Caco-2 (cell line): ENCODE results near the gene SLC31A2. TPM values are rescaled to one million over a fixed set of nuclear protein-coding genes. Genes with fewer than 3 reads are reported as not detected.
"Not testable (repeated sequence)": the region's sequence is repeated elsewhere in the genome, so short reads cannot be mapped to it uniquely, and the experiment has no call there.

ENCODE experiments used
- Bru-seq: library from RNA; stranded (reverse); fragments of 400-500 nt; gene quantifications from one replicate; lab custom pipeline; 2021; lab: Mats Ljungman, UMichigan
- BruChase-seq, 2 experiments: library from RNA; stranded (reverse); fragments of 400-500 nt; gene quantifications; one replicate each; lab custom pipeline; 2021; lab: Mats Ljungman, UMichigan
- BruUV-seq: library from RNA; stranded (reverse); fragments of 400-500 nt; replicated peaks from 2 replicates; lab custom pipeline; 2021; lab: Mats Ljungman, UMichigan
- CTCF ChIA-PET: fragments of 300-600 bp; sonication (Branson Sonifier 250); formaldehyde crosslinking; loops from one replicate; lab custom pipeline; 2022; ENCODE audit warnings: antibody characterized with exemption; lab: Charles Lee
- POLR2A ChIA-PET: fragments of 300-600 bp; sonication (Branson Sonifier 250); formaldehyde crosslinking; loops from one replicate; lab custom pipeline; 2022; ENCODE audit warnings: antibody characterized with exemption; lab: Charles Lee
- DNase-seq, 2 experiments: peaks; one replicate each; pipeline versions ENCODE4 v3.0.0 to v3.0.0-alpha.2; 2020 to 2022
- H3K27me3 ChIP-seq: replicated peaks from 2 replicates; pipeline ENCODE4 v1.6.0; 2011; ENCODE audit warnings: low read length; ENCODE audit not compliant: control insufficient read depth, insufficient read depth
- H3K36me3 ChIP-seq: 2 replicates; pipeline ENCODE4 v1.5.1; 2011; ENCODE audit warnings: low read length; ENCODE audit not compliant: control insufficient read depth, insufficient read depth
- H3K4me1 ChIP-seq: fragments of 250-450 bp; sonication (Bioruptor Pico); 2 replicates; pipeline ENCODE4 v1.5.1; 2020; ENCODE audit warnings: mild to moderate bottlenecking
- H3K4me3 ChIP-seq: 2 replicates; pipeline ENCODE4 v1.5.1; 2011; ENCODE audit warnings: low read depth, mild to moderate bottlenecking, control low read depth, low read length
- H3K9me3 ChIP-seq: fragments of 250-450 bp; sonication (Bioruptor Pico); 2 replicates; pipeline ENCODE4 v1.5.1; 2020; ENCODE audit warnings: mild to moderate bottlenecking, moderate library complexity
- H3K27ac Mint-ChIP-seq: one replicate; pipeline ENCODE4 v1.8.0; 2022; ENCODE audit warnings: mixed read lengths; ENCODE audit not compliant: unreplicated experiment
- H3K27me3 Mint-ChIP-seq: one replicate; pipeline ENCODE4 v1.8.0; 2022; ENCODE audit warnings: mixed read lengths; ENCODE audit not compliant: insufficient read depth, unreplicated experiment
- H3K36me3 Mint-ChIP-seq: one replicate; pipeline ENCODE4 v1.8.0; 2022; ENCODE audit warnings: mild to moderate bottlenecking, mixed read lengths; ENCODE audit not compliant: insufficient read depth, unreplicated experiment
- H3K4me1 Mint-ChIP-seq: one replicate; pipeline ENCODE4 v1.8.0; 2022; ENCODE audit warnings: low read depth, mixed read lengths; ENCODE audit not compliant: unreplicated experiment
- H3K4me3 Mint-ChIP-seq: one replicate; pipeline ENCODE4 v1.8.0; 2022; ENCODE audit warnings: mild to moderate bottlenecking, moderate library complexity, mixed read lengths; ENCODE audit not compliant: unreplicated experiment
- H3K9me3 Mint-ChIP-seq: one replicate; pipeline ENCODE4 v1.8.0; 2022; ENCODE audit warnings: mixed read lengths; ENCODE audit not compliant: unreplicated experiment
- intact Hi-C: fragments of 100-400 bp; cut with micrococcal nuclease; formaldehyde crosslinking; loops from one replicate; pipeline ENCODE4 v1.10.0; 2022; ENCODE audit not compliant: unreplicated experiment
- long read RNA-seq: library from polyadenylated mRNA; stranded (forward); transcript quantifications from one replicate; pipeline ENCODE4 v2.0.0, GENCODE V29; 2022
- total RNA-seq: library from RNA; stranded (reverse); gene quantifications from 2 replicates; pipeline ENCODE4 v1.2.3, GENCODE V29; 2022
- TF ChIP-seq, protein P1 (sequence below), 2 experiments: fragments of 200-600 bp in 1 of 2; IDR thresholded peaks; 1 replicate in 1 of 2; 2 replicates in 1 of 2; pipeline versions ENCODE4 v1.5.1 to v1.8.0; 2011 to 2022; ENCODE audit warnings: antibody characterized with exemption in 1 of 2, control low read depth in 1 of 2, inconsistent platforms in 1 of 2, low read depth in 1 of 2, low read length in 1 of 2, mild to moderate bottlenecking in 1 of 2, moderate library complexity in 1 of 2; ENCODE audit not compliant: insufficient read depth in 1 of 2, severe bottlenecking in 1 of 2, unreplicated experiment in 1 of 2

Gene SLC31A2, protein sequence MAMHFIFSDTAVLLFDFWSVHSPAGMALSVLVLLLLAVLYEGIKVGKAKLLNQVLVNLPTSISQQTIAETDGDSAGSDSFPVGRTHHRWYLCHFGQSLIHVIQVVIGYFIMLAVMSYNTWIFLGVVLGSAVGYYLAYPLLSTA
- total RNA-seq (4.7 and 5.1 TPM in 2 replicates), Bru-seq, nascent RNA (percentile 48 among the genes with signal in this experiment), BruChase-seq, experiment 1, labeled RNA remaining after a 2-hour chase (percentile 52 among the genes with signal in this experiment), BruChase-seq, experiment 2, labeled RNA remaining after a 6-hour chase (percentile 48 among the genes with signal in this experiment)
- long read RNA-seq, transcript SLC31A2-201 (4 exons, 1,785 nt), result major isoform, 18 of 21 reads
- long read RNA-seq, partial matches to known transcripts, result 2 of 21 reads
- long read RNA-seq, other reads (novel, unspliced or antisense), result 1 of 21 reads

DNA sequence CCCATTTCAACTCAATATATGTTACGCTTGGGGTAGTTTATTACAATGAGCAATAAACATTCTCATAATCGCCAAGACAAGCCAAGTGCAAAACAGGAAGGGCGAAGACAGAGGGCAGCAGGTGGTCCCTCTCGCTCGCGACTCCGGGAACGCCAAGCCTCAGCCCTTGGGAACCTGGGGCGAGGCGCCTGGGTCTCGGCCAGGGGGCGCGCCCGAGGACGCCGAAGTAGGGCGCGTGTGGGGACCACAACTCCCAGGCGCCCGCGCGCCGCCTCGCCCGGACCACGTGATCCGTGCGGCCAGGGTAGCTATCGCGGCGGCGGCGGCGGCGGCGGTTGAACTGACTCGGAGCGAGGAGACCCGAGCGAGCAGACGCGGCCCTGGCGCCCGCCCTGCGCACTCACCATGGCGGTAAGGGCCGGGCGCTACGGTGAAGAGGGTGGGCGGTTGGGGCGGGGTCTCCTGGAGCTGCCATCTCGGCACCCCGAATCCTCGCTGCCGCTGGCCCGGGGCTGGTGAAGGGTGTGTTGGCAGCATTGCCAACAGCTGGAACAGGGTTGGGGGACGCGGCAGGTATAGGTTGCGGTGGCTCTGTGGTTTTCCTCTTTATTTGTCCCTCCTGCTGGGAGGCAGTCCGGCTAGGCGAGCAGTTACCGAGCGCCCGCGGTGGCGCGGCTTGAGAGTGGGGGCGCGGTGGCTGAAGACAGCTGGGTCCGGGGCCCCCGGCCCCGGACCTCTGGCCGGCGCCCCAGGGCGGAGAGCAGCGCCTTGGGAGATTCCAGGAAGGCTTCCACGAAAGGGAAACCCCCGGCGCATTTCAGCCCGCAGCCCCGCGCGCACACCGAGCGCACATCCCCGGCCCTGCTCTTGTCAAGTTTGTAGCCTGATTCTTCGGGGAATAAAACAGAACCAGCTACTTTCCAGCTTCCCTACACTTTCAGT, at the start of gene SLC31A2:
Gene SLC31A2, plus strand, starts transcription at position 338 of the 942 bp plus-strand sequence. Its CDS starts 68 bp downstream, at position 406.
- peaks cover 11% of the 10 kb centered on the region for H3K4me1 ChIP-seq

DNA sequence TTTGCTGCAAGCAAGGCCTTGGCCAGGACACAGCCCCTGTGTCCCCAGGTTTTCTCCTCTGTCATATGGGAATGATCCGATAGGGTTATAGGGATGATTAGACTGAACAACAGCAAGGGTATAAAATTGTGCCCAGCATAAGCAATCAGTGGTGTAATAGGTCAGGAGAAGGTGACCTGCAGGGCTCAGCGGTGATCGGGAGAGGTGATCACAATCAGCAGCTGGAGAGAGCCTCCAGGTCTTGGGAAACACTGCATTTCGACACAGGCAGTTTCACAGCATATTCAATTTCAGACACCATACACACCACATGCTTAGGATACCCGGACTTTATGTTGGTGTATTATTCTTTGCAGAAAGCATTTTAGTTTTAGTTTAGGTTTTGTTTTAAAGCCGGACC, 45.5 kb upstream of the SLC31A2 start:
- H3K4me1 ChIP-seq, H3K27me3 ChIP-seq, H3K9me3 ChIP-seq, POLR2A ChIA-PET, DNase-seq, intact Hi-C loops, H3K9me3 Mint-ChIP-seq, BruUV-seq, H3K4me3 Mint-ChIP-seq, H3K4me1 Mint-ChIP-seq, CTCF ChIA-PET, H3K36me3 Mint-ChIP-seq, H3K27me3 Mint-ChIP-seq, H3K36me3 ChIP-seq, H3K4me3 ChIP-seq, H3K27ac Mint-ChIP-seq: not testable (repeated sequence)

More for the DNA sequence above, at the start of gene SLC31A2:
- no peaks in the 10 kb centered on the region for H3K27me3 ChIP-seq
- DNase-seq, result peak; percentile 91 to 94
- no peaks in the 10 kb centered on the region for H3K36me3 ChIP-seq
- intact Hi-C loops, result loop anchor here (5.0 kb wide), 1 partner anchor 126 kb away; the partner anchor contains the start of genes CDC26 and PRPF4
- H3K9me3 ChIP-seq, result no peaks in the 10 kb centered on the region
- peak within 1 kb of the TSS; percentile 84 for H3K4me3 ChIP-seq
- POLR2A ChIA-PET, result interaction anchor here (1.1 to 1.9 kb wide), 2 partner anchors 71 to 124 kb away, joined by 7 to 9 read pairs; partner anchors contain the start of genes CDC26, FKBP15, PRPF4 and SLC31A1
- no peak within 1 kb of the TSS for H3K27ac Mint-ChIP-seq
- H3K4me3 Mint-ChIP-seq, result peak within 1 kb of the TSS; percentile 74
- no peaks in the 10 kb centered on the region for H3K36me3 Mint-ChIP-seq
- no peaks in the 10 kb centered on the region for H3K9me3 Mint-ChIP-seq
- peaks cover 21% of the 10 kb centered on the region for H3K4me1 Mint-ChIP-seq
- CTCF ChIA-PET, result interaction anchor here (0.6 to 1.5 kb wide), 15 partner anchors 13 to 592 kb away, joined by 3 to 13 read pairs (median 4); partner anchors contain the start of genes CDC26, FKBP15, PRPF4 and SLC31A1
- TF ChIP-seq, protein P1, sequence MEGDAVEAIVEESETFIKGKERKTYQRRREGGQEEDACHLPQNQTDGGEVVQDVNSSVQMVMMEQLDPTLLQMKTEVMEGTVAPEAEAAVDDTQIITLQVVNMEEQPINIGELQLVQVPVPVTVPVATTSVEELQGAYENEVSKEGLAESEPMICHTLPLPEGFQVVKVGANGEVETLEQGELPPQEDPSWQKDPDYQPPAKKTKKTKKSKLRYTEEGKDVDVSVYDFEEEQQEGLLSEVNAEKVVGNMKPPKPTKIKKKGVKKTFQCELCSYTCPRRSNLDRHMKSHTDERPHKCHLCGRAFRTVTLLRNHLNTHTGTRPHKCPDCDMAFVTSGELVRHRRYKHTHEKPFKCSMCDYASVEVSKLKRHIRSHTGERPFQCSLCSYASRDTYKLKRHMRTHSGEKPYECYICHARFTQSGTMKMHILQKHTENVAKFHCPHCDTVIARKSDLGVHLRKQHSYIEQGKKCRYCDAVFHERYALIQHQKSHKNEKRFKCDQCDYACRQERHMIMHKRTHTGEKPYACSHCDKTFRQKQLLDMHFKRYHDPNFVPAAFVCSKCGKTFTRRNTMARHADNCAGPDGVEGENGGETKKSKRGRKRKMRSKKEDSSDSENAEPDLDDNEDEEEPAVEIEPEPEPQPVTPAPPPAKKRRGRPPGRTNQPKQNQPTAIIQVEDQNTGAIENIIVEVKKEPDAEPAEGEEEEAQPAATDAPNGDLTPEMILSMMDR (IDR thresholded peaks at IDR 0.05; ENCODE audit: insufficient read depth in 1 of 2, low read depth in 1 of 2, low read length in 1 of 2, severe bottlenecking in 1 of 2, unreplicated experiment in 1 of 2), result peak; percentile 46 to 57
- no TSS peak for BruUV-seq
- peaks cover 3% of the 10 kb centered on the region for H3K27me3 Mint-ChIP-seq

DNA sequence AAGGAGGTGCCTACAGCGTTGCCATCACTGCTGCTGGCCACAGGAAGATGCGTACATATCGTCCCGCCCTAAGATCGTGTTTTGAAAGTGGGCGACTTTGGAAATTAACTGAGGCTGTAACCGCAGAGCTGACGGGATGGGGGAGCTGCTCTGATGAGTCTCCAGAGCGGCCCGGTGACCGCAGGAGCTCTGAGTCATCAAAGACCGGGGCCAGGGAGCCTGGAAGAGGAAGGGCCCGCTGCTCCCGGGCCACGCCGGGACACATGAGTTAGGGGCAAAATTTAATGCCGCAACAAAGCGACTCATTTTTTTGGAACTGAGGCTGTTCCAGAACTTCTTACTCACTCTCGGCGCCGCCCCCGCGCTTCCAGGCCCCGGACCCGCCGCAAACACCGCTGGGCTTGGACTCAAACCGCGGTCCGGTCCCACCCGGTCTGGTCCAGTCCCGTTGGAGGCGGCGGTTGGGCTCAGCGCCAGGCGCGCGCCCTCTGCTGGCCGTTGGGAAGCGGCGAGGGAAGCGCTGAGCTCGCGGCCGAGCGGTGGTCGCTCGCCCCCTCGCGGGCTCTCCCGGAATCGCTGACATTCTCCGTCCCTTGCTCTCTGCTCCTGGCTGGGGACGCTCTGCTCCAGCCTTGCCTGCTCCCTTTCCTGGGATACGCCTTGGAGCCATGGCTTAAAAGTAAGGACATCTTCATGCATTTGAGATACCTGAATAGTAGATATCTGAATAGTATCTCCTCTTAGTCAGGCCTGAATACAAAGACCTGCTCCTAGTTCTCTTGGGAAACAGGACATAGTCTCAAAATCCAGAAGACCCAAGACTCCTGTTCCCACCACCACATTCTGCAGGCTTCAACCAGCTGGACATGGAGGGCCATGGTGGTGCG, 39.5 kb upstream of the SLC31A2 start:
- H3K36me3 ChIP-seq, result not testable (repeated sequence)
- CTCF ChIA-PET, result interaction anchor here (0.7 to 1.0 kb wide), 5 partner anchors 10 to 188 kb away, joined by 3 to 4 read pairs (median 3); partner anchors contain the start of gene SLC31A2

More for the DNA sequence above, 39.5 kb upstream of the SLC31A2 start:
- H3K9me3 Mint-ChIP-seq, H3K27ac Mint-ChIP-seq, H3K36me3 Mint-ChIP-seq, BruUV-seq, H3K4me1 Mint-ChIP-seq, H3K27me3 Mint-ChIP-seq, H3K27me3 ChIP-seq, POLR2A ChIA-PET, H3K4me1 ChIP-seq, H3K4me3 ChIP-seq, H3K9me3 ChIP-seq: not testable (repeated sequence)
- intact Hi-C loops, result loop anchor here (5.0 kb wide), 1 partner anchor 184 kb away; no protein-coding TSS in a partner anchor
- peak in 1 of 2 experiments; percentile 16 for DNase-seq
- H3K4me3 Mint-ChIP-seq, result peak overlapping the region; percentile 55
